HG03060 (cell line): ENCODE measurements around the gene NEK4.

Experiments used
- ATAC-seq: cut with Tn5 transposase; IDR thresholded peaks from one replicate; pipeline ENCODE4 v1.9.1; 2021; ENCODE audit warnings: low read depth, moderate number of reproducible peaks; ENCODE audit not compliant: unreplicated experiment

The NEK4 gene

DNA sequence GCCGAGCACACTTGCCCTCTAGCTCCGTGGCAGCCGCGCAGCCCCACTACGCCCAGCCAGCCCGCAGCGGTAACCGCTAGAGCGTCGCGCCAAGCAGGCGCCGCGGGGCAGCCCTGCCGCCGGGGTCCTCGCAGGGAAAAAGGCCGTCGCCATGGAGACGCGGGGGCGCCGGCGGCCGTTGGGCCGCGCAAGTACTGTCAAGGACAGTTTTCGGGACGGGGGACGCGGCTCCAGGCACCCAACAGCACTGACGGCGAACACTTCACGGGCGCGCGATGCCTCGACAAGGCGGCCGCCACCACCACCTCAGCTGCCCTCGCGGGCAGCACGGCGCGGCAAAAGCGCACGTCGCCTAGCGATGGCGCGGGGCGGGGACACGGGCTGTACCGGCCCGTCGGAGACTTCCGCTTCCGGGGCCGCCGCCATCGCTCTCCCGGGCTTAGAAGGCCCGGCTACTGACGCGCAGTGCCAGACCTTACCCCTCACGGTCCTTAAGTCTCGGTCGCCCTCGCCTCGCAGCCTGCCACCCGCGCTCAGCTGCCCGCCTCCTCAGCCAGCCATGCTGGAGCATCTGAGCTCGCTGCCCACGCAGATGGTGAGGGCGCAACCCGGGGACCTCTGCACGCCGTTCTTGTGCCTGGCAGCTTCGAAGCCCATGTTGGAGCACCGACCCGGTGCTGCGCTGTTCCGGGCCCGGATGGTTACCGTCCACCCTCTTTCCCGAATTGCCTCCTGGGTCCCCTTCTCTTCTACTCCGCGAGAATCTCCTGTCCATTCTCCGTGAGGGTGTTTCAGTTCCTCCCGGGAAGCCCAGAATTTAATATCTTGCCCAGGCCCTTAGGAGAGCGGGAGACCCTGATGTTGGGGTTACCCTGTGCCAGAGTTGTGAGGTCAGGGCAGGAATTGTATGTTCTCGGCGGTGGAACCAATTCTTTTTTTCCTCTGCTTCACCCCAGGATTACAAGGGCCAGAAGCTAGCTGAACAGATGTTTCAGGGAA lies 64.8 kb downstream of the NEK4 start, which contains the start of the genes GLT8D1 and SPCS1:
TSS of gene GLT8D1 (minus strand) at position 104 of the 999 bp plus-strand sequence. CDS start 5,331 bp downstream, outside the sequence.
TSS of gene SPCS1 (plus strand) at position 419 of the 999 bp plus-strand sequence. CDS start at position 560, 141 bp downstream.
- ATAC-seq, result peak; percentile 51

- peak; percentile 26 for ATAC-seq
These were observed 65.4 kb downstream of the NEK4 start for GRCh38 chr3:52705438-52705687.

- ATAC-seq, result no peak
These were observed 65.9 kb downstream of the NEK4 start for GRCh38 chr3:52704611-52705437.

GRCh38 chr3:52703341-52703740 lies 67.4 kb downstream of the NEK4 start:
- no peak for ATAC-seq

- no peak for ATAC-seq
These were observed 73.1 kb downstream of the NEK4 start for GRCh38 chr3:52697632-52697965.

GRCh38 chr3:52696830-52697631 lies 73.7 kb downstream of the NEK4 start:
- no peak for ATAC-seq

DNA sequence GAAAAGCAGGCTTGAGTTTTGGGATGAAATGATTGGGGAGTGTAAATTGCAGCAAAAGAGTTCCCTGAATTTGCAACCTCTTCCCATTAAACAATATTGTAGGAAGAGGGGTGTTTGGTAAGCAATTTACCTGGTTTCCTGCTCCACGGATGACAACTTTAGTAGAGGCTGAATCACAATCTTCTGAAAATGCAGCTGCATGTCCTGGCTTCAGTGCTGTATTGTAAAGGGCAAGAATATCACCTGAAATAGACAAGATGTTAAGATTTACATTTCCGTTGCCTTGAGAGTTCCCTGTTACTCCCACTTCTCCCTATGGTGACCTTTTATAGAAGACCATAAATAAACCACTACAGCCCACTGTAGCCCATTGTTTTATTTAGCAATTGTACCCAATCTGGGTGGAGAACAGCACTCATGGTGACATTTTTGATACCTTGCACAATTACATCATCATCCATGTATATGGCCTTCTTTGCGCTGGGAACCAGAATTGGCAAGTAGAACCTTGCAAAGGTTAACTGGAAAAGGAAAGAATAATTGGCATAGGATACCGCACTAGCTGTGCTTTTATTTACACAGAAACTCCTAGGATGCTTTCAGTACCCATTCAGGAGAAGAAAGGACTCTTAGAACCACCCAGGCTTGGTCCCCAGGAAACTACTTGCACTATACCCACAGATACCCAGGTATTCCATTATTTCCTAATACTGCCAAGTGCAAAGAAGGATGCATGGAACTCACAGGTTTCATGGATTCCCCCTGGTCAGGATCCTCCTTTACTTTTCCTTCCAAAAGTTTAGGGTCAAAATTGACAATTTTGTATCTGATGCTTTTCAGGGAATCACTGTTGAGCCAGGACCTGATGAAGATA lies 74.7 kb downstream of the NEK4 start:
- ATAC-seq, result no peak

GRCh38 chr3:52694528-52695189 lies 76.1 kb downstream of the NEK4 start:
- ATAC-seq, result no peak

GRCh38 chr3:52693071-52693470 lies 77.7 kb downstream of the NEK4 start:
- no peak for ATAC-seq

DNA sequence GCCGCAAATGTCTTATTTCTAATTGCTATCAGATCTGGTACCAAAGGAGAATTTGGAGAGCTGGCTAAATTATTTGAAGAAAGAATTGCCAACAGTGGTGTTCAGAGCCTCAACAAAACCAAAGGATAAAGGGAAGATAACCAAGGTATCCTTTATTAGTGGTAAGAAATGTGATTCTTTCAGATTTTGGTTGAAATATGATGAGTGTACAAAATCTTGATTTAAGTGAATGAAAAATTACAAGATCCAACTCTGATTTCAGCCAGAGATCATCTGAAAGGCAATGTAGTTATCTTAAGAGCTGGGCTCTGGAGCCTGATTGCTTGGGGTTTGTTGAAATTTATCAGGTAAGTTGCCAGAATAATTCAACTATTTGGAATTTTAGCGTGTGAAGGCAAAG lies 80.2 kb downstream of the NEK4 start:
- no peak for ATAC-seq

GRCh38 chr3:52689151-52689550 lies 81.6 kb downstream of the NEK4 start:
- ATAC-seq, result no peak

- ATAC-seq, result no peak
These were observed 82.5 kb downstream of the NEK4 start for GRCh38 chr3:52688266-52688665.

DNA sequence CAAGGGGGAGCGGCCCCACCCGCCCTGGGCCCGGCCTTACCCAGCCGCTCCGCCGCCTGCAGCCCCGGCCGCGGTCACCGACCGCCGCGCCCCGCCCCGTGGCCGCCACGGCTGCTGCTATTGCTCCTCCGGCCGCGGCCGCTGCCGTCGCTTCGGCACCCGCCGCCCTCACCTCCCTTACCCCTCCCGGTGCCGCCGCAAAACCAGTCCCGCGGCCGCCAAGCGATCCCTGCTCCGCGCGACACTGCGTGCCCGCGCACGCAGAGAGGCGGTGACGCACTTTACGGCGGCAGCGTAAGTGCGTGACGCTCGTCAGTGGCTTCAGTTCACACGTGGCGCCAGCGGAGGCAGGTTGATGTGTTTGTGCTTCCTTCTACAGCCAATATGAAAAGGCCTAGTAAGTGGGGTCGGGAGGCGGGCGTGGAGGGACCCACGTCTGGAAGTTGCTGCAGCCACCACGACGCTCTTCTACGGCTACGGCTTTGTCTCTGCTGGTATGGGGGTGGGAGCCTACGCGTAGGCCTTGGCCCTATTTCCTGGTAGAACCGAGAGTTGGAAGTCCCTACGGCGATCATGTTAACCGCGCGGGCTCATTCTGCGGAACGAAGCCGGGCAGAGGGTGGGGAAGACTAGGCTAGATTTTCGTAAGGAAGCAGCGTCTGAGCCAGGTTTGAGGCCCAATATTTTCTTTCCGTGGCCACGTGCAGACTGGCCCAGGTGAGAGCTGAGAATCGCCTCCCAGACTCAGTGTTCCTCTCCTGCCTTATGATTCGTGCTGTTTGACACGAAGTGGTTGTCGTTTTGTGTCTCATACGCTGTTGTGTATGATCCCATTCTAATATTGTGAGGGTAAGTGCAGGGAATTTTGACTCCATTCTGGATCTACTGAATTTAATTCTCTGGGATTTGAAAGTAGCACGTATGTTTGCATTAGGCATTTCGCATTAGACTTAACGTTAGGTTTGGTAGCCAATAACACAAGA lies 84.7 kb downstream of the NEK4 start, which contains the start of the genes GNL3 and PBRM1:
TSS of gene GNL3 (plus strand) at position 324 of the 983 bp plus-strand sequence. CDS start at position 385, 61 bp downstream.
TSS of gene PBRM1 (minus strand) at position 205 of the 983 bp plus-strand sequence.
- ATAC-seq, result peak; percentile 77

GRCh38 chr3:52685285-52685708 lies 85.4 kb downstream of the NEK4 start:
- ATAC-seq, result peak; percentile 33

DNA sequence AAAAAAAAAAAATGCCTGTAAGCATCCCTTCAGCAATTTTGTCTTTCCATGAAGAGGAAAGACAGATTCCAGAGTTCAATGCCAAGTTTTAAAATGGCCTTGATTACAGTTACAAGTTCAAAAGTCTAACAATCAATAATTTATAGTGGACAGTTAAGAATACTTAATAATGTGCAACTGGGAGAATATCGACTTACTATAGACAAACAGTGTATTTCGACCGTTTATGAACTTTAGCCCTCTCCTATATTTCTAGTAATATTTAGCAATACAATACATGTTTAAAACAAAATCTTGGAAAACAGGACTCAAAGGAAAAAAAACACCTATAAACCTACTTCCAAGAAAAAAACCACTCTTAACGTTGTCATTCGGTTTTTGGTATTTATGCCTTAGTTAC lies 86.6 kb downstream of the NEK4 start:
- ATAC-seq, result no peak

DNA sequence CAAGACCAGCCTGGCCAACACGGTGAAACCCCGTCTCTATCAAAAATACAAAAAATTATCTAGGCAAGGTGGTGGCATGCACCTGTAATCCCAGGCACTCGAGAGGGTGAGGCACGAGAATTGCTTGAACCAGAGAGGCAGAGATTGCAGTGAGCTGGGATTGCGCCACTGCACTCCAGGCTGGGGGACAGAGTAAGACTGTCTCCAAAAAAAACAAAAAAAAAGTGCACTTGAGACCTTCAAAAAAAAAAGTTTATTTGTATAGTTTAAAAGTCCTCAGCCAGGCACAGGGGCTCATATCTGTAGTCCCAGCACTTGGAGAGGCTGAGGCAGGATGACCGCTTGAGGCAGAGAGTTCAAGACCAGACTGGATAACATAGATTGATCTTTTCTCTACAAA lies 87.1 kb downstream of the NEK4 start:
- ATAC-seq, result no peak

GRCh38 chr3:52682016-52682415 lies 88.7 kb downstream of the NEK4 start:
- ATAC-seq, result no peak

DNA sequence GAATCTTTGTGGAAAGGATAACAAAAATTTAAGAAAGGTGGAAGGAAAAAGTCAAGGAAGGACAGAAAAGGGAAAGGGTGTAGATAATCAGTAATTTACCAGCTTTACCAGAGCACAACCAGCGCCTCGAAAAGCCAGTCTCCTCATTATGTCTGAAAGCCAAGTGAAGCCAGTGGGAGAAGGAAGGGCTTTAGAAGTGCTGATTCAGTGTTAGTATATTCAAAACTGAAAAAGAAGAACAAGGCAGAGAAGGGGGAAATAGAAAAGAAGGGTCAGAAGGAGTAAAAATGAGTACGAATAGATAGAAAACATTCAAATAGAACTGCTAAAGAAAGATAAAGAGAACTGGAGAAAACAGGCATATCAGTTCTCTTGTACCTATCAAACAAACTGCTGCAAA lies 89.1 kb downstream of the NEK4 start:
- no peak for ATAC-seq
